GM19043 (cell line): Measurements from ENCODE around the gene BUB1.
"Not testable (repeated sequence)": the region's sequence is repeated elsewhere in the genome, so short reads cannot be mapped to it uniquely, and the experiment has no call there.

Source experiments
- ATAC-seq: cut with Tn5 transposase; IDR thresholded peaks from one replicate; pipeline ENCODE4 v1.9.1; 2021; ENCODE audit warnings: low read depth; ENCODE audit not compliant: unreplicated experiment

BUB1 gene

DNA sequence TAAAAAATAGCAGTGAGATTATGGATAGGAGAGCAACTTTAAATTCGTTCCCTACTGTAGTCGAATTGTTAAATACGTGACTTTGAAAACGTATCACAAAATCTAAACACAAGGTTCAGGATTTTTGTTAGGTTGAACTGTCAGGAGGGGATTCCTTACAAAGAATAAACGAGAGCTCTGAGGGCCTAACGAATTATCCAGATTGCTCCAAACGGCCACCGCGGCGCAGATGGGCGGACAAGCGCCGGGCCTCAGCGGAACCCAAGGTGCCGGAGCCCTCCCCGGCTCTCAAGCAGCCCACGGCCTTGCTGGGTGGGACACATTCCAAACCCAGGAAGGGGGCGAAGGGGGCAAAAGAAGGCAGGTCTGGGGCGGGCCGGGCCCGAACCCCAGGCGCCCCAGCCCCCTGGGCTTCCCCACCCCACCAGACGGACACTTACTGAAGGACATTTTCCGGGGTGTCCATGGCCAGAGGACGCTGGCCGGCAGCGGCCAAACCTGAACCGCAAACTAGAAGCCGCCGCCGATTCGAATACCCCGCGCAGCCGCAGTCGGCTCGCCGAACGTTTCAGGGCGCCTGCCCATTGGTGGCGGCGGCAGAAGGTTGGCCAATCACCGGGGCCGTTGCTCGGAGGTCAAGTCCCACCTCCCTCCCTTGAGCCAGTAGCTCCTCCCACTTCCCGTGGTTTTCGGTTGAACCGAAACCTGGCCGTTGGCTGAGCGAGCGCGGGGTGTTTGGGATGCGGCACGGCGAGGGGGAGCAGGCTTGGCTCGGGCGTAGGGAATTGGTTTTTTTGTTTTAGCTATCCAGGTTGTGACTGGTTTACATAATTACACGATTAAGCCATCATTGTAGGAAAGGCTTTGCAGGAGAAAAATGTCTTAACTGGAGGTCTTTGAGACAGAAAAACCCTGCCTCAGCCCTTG, at the start of gene BUB1:
Gene BUB1 (minus strand): TSS at position 534 of the 927 bp plus-strand sequence. CDS start 68 bp downstream, at position 466.
- ATAC-seq, result peak; percentile 72

DNA sequence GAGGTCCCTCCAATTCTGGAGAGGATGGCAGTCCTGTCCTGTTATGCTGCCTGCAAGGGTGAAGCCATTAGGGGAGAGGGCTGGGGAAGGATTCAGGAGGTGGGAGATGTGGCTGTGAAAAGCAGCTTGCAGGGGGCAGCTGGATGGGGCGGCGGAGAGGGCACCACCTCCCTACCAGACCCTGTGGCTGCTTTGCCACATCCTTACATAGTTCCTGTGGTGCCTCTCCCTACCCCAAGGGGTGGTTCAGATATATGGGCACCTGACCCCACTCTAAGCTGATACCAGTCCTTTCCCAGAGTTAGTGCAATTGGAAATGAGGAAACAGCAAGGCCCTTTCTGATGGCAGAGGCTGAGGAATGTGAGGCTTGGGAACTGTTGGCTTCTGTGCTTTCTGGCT, 48.4 kb upstream of the BUB1 start:
- no peak for ATAC-seq

DNA sequence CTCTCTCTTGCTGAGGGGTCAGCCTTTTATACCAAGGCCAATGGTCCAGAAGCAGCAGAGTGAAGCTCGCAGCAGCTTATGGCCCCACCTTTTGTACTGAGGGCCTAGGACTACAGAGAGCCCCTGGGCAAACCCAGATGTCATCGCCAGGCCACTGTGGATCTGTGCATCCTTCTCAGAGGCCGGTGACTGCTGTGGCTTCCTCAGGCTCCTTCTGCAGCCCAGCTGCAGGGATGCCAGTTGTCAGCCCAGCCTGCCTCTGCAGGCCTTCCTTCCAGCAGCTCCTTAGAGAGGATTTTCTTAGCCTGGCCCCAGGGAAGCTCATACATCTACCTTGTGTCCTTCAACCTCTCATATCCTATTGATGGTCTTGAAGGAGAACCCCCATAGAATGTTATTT, 48.0 kb upstream of the BUB1 start:
- ATAC-seq, result no peak

DNA sequence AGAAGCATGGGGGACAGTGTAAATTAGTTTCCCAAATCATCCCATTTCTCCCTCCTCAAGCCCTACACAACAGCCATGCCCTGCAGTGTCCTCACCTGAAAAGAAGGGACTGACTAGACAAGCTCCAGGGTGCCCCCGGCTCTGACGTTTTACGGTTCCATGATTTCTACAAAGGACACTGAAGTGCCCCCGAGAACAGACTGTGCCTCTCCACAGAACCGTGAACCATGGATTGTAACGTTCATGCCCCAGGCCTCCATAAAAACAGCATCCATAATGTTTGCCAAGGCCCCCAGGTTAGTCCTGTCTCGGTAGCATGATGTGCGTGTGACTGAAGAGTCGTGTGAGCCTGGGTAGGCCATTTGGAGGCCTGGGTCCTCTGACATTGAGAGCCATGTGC, 47.5 kb upstream of the BUB1 start:
- ATAC-seq, result no peak

DNA sequence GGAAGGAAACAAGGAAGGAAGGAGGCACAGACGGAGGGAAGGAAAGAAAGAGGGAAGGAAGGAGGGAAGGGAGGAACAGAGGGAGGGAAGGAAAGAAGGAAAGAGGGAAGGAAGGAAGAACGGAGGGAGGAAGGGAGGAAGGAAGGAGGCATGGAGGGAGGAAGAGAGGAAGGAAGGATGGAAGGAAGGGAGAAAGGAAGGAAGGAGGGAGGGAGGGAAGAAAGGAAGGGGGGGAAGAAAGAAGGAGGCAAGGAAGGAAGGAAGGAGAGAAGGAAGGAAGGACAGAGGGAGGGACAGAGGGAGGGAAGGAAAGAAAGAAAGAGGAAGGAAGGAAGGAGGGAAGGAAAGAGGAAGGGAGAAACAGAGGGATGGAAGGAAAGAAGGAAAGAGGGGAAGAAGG, 47.0 kb upstream of the BUB1 start:
- ATAC-seq, result no peak

DNA sequence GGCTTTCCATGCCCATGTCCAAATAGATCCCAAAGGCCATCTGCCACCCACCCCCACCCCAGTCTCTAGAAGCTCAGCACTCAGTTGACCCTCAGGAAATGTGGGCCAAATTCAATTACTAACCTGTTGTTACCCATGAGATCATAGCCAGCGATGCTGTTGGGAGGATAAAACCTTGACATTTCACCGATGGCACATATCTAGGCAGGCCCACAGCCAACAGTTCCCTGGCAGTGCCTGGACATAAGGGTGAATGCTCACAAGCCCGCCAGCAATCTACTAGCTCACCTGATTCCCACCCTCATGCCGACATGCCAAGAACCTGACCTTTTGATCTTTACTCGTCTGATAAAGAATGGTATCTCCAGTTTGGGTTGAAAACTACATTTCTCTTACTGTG, 42.7 kb upstream of the BUB1 start:
- no peak for ATAC-seq

DNA sequence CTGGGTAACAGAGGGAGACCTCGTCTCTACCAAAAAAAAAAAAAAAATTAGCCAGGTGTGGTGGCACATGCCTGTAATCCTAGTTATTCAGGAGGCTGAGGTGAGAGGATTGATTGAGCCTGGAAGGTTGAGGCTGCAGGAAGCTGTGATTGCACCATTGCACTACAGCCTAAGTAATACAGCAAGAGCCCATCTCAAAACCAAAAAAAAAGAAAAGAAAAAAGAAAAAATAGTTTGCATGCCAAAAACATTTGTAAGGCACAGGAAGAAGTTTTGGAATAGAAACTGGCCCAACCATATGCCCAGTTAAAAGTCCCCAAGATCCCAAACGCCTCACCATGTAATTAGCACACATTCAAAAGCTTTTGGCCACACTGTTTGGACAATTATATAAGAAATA, 41.1 kb upstream of the BUB1 start:
- no peak for ATAC-seq

DNA sequence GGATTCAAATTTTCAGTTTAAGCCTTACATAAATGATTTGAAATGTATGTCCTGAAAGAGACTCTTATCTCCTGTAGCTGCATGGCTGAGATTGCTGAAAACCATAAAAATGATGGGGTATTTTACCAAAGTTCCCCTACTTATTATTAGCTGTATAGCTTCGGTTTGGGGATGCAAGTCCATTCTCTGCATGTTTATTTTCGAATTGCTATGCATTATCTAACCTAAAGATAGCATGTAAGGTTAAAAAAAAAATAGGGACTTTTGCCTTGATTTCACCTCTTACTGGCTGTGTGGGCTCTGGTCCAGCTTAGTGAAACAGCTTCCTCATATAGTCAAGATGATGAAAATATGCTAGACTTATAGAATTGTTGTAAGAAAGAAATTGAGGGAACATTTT, 40.5 kb upstream of the BUB1 start:
- no peak for ATAC-seq

DNA sequence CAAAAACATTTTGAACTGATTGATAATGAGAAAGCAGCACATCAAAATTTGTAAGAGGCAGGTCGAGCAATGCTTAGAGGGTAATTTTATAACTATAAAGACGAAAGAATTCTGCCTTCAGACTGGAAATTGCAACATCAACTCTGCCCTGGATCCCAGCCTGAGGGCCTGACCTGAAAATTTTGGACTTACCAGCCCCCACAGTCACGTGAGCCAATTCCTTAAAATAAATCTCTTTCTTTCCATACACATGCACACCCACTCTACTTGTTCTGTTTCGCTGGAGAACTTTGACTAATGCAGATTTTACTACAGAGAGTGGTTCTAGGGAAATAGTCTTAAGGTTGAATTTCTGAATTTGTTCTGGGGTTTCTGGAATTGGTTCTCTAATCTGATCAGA, 39.9 kb upstream of the BUB1 start:
- ATAC-seq, result no peak

DNA sequence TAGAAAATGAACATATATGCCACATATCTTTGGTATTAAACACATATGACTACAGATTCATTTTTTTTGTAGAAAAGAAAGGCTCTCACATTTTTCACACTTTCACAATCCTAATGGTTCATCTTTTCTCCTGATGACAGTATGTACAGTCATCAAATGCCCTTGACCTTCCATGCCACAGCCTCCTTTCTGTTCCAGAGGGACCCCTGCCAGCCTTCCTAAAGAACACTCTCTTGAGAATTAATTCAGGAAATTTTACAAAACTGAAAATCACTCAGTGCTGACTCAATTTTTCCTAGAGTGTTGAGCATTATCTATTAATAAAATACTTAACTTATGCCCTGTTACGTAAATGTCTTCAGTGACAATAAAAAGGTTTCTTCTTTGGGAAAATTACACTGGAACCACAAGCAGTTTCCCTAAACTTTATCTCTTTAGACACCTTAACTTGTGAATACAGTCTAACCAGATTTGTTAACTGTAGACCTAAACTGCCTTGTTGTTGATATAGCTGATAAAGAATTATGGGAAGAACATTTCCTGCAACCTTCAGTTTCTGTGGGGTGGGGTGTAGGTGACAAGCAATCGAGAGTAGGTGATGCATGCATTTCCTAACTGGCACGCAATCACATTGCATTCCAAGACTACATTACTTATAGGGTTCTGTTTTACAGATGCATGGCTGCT, 39.2 kb upstream of the BUB1 start:
- ATAC-seq, result no peak

DNA sequence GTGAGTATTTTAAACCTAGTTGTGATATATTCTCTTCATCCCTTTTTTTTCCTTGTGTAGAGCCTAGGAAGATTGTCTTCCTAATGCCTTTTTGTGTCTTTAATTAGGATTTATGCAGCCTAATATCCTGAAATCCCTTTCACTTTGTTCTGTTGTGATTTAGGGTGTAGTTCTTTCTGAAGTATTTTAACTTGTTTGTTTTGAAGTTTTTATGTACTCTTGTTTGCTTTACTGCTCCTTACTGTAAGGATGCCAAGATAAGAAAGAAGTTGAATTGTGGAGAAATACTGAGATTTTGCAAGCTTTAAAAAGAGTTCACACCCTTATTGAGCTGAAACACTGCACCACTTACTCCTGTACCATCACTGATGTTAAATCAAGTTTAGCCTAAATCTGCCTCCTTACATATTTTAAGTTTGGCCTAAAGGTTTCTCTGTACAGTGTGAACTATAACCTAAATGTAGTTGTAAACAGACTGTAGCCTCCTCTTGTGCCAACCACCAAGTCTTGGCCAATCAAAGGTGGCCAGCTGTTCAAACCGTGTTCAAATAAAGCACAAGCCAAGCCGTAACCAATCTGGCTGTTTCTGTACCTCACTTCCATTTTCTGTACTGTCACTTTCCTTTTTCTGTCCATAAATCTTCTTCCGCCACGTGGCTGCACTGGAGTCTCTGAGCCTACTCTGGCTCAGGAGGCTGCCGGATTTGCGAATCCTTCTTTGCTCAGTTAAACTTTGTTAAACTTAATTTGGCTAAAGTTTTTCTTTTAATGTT, 36.8 kb upstream of the BUB1 start:
- no peak for ATAC-seq

DNA sequence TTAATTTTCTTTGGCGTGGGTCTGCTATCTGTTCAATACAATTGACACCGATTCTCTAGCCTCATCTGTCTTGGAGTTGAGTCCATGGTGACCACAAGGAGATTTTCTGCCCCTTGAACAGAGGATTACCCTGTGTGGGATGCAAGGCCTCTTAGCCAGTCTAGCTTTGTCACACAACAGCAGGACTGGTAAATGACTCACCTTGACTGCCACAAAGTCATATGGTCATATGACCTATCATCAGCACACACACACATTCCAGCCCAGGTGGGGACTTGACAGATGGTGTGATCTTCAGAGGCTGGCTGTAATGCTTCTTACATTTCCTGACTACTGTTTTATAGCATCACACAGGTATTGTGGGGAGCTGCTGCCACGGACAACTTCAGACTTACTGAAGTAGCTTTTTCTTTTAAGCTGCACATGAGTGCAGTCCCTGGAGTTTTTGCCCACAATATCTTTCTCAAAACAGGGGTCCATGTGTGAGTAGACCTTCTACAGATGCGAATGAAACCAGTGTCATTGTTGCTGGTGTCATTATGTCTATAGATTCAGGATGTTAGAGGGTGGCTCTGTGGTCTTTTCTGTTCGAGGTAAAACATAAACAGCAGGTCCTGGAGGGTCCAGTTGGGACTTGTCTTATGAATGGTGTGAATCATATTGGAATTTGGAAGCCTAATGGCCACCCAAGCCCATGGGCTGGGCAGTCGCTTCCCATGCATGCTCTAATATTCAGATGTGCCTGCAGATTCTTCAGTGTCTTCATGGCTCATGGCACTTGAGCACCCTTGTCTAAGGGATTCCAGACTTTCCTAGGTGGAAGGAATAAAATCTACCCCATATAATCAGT, 35.9 kb upstream of the BUB1 start:
- no peak for ATAC-seq

DNA sequence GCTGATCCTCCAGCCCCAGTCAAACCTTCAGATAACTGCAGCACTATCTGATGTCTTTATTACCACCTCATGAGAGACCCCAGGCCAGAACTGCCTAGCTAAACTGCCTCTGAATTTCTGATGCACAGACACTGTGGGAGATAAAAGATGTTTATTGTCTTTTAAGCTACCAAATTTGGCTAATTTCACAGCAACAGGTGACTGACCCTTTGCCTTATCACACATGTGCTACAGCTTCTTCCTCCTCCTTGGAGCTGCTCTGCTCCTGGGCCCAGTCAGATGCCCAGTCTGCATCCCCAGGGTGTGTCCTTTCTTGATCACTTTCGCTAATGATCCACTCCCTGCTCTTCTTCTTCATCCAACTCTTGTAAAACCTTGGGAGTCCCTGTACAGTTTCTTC, 34.9 kb upstream of the BUB1 start:
- no peak for ATAC-seq

DNA sequence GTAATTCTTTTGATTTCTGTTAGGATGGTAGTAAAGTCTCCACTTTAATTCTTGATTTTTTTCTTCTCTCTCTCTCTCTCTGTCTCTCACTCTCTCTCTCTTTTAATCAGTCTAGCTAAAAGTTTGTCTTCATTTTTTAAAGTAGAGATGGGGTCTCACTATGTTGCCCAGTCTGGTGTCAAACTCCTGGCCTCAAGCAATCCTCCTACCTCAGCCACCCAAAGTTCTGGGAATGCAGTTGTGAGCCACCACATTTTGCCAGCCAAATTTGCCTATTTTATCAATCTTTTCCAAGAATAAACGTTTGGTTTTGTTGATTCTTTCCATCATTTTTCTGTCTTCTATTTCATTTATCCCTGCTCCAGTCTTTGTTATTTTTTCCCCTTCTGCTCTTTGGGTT, 30.6 kb upstream of the BUB1 start:
- ATAC-seq, result no peak

DNA sequence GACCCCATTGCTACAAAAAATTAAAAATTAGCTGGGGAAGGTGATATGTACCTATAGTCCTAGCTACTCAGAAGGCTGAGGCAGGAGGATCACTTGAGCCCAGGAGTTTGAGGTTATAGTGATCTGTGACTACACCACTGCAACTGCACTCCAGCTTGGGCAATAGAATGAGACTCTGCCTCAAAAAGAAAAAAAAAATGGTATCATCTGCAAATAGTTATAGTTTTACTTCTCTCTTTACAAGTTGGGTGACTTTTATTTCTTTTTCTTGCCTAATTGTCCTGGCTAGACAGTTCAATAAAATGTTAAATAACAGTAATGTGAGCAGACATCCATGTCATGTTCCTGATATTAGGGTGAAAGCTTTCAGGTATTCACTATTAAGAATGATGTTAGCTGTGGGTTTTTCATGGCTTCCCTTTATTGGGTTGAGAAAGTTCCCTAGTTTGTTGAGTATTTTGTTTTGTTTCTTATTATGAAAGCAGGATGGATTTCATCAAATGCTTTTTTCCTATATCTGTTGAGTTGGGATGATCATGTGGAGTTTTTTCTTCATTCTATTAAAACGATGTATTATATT, 29.6 kb upstream of the BUB1 start:
- ATAC-seq, result no peak

DNA sequence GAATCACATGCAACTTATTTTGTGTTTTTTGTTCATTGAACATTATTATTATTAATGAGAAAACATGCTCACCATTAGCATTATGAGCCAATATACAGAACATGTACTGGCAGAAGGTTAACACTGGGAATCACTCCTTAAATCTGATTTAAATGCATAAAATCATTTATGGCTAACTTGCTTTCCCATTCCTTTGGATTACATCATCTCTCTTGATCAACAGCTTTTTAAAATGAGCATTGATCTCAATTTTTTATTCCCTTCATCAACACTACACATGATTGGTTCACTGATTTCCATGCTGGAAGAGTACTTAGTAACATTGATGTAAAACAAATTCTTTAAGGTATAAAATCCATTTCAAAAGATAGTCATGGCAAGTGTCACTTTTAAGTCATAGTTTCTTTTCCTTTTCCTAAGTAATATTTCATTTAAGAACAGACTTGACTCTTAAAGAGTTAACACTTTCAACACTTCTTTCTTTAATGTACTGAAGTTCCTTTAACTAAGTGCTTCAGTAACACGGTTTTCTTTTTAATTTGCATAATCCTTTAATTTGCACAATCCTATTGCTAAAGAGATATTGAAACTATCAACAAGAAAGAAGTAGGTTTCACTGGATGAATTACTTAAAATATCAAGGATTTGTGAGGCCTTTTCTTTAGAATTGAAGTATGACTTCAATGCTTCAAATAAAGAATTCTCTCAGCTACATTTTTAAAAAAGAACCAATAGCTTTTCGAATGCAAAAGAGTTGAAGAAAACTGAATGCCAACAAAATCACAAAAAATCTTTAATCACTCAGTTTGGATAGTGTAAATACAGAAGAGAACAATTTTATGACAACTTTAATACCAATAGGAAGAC, 24.9 kb upstream of the BUB1 start:
- no peak for ATAC-seq

DNA sequence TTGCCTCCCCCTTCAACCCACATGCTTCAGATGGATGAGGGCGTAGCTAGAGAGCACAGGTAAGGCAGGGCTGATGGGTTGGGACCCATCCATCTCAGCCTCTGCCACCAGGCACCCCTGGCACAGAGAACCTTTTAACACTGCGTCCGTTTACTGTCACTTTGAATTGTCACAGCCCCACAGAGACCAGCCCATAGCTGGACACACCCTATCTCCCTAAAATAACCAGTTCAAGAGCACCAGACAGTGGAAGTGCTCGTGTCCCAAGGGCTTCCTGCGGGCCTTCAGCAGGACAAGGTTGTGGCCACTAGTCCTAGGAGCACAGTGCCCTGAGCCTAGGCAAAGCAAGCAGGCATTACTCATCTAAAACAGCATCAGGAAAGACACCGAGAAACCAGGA, 20.4 kb upstream of the BUB1 start:
- ATAC-seq, result not testable (repeated sequence)

DNA sequence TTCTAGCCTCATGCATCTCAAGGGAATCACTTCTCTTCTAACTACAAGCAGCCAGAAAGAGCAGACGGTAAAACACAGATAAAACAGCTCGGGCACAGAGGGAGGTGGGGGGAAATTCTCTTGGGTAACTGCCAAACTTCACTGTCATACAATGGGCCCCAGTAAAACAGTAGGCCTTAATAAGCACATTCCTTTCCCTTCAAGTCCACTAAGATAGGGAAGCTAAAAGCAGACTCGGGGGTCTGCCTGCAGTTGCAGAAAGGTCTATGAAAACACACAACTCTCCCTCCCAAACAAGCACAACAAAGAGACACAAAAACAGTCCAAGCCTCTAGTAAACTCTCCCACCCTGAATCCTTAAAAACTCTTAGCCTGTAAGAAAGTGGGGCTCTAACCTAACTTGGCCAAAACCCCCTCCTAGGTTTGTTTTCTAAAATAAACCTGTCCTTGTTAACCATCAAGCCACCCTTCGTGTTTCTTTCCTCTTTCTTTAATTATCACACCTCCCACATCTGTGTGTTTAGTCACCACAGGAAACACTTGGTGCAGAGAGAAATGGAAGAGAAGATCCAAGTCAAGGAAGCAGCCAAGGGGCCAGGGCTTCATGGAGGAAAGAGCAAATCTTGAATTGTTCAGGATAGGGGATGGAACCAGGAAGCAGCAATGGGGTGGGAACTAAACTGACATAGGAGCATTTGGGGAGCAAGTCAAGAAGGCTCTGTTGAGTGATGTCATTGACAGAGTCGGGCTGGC, 17.5 kb upstream of the BUB1 start:
- not testable (repeated sequence) for ATAC-seq
